ENCODE data around the gene FCHO1. TPM values are rescaled to one million over a fixed set of nuclear protein-coding genes. Genes with fewer than 3 reads are reported as not detected.

Gene FCHO1, protein sequence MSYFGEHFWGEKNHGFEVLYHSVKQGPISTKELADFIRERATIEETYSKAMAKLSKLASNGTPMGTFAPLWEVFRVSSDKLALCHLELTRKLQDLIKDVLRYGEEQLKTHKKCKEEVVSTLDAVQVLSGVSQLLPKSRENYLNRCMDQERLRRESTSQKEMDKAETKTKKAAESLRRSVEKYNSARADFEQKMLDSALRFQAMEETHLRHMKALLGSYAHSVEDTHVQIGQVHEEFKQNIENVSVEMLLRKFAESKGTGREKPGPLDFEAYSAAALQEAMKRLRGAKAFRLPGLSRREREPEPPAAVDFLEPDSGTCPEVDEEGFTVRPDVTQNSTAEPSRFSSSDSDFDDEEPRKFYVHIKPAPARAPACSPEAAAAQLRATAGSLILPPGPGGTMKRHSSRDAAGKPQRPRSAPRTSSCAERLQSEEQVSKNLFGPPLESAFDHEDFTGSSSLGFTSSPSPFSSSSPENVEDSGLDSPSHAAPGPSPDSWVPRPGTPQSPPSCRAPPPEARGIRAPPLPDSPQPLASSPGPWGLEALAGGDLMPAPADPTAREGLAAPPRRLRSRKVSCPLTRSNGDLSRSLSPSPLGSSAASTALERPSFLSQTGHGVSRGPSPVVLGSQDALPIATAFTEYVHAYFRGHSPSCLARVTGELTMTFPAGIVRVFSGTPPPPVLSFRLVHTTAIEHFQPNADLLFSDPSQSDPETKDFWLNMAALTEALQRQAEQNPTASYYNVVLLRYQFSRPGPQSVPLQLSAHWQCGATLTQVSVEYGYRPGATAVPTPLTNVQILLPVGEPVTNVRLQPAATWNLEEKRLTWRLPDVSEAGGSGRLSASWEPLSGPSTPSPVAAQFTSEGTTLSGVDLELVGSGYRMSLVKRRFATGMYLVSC
- 1.4 and 1.6 TPM in 2 replicates for total RNA-seq
- 0.66 and 0.80 TPM in 2 replicates for polyA plus RNA-seq
- 0.48 and 0.49 TPM in 2 replicates for polyA plus RNA-seq (2011; cell fraction: cytosol; rRNA removed)
- 0.53 and 1.2 TPM in 2 replicates for polyA plus RNA-seq (2011; cell fraction: nucleus; rRNA removed)
- polyA plus RNA-seq (2012) = 3.6 and 5.6 TPM in 2 replicates
- 1.2 and 1.3 TPM in 2 replicates for polyA minus RNA-seq
- 1.1 TPM for polyA minus RNA-seq (2011; cell fraction: cytosol; rRNA and poly(A)+ RNA removed)
- 0.63 and 1.1 TPM in 2 replicates for polyA minus RNA-seq (2011; cell fraction: nucleus; rRNA and poly(A)+ RNA removed)
- percentile 10 among the genes with signal in this experiment for Bru-seq, nascent RNA
- BruChase-seq, experiment 1, labeled RNA remaining after a 6-hour chase = percentile 15 among the genes with signal in this experiment
- percentile 15 among the genes with signal in this experiment for BruChase-seq, experiment 2, labeled RNA remaining after a 2-hour chase
- long read RNA-seq, partial matches to known transcripts = 5 of 7 reads
- long read RNA-seq, other reads (novel, unspliced or antisense) = 2 of 7 reads

GRCh38 chr19:17751103-17751911 is at the start of gene FCHO1:
FCHO1 (plus strand) TSS chr19:17751477; CDS start chr19:17755165, 3,688 bp downstream.
- no peak for FAIRE-seq
- no peak within 1 kb of the TSS for H2AFZ ChIP-seq (ENCODE audit: low read depth, low read length)
- CTCF ChIA-PET = no interaction called here

More at GRCh38 chr19:17751103-17751911, at the start of gene FCHO1:
- Histone ChIP-seq H3K27me3 (ENCODE audit: control insufficient read depth in 2 of 2, insufficient read depth in 2 of 2, low read length in 2 of 2) (peaks cover 0 to 2% of the 10 kb centered on the region in 2 experiments), H3K4me1 (ENCODE audit: control insufficient read depth, extremely low read depth, insufficient read depth, low read length) (peaks cover 4% of the 10 kb centered on the region), H3K4me2 (ENCODE audit: insufficient read depth, low read length) (no peak within 1 kb of the TSS), H3K36me3 (ENCODE audit: control insufficient read depth in 2 of 2, extremely low read depth in 1 of 2, insufficient read depth in 2 of 2, low read length in 2 of 2) (no peaks in the 10 kb centered on the region), H3K4me3 (replicated peaks in 1 of 3; ENCODE audit: insufficient read depth in 1 of 3, low read depth in 1 of 3, low read length in 3 of 3) (no peak within 1 kb of the TSS), H3K27ac (ENCODE audit: insufficient read depth, low read depth, low read length) (no peak within 1 kb of the TSS), H4K20me1 (replicated peaks; ENCODE audit: control insufficient read depth, extremely low read depth, insufficient read depth, low read length) (no peaks in the 10 kb centered on the region), H3K79me2 (ENCODE audit: control insufficient read depth, insufficient read depth, low read length) (no peaks in the 10 kb centered on the region), H3K9me3 (replicated peaks; ENCODE audit: control insufficient read depth, insufficient read depth, low read length) (no peaks in the 10 kb centered on the region), H3K9ac (replicated peaks; ENCODE audit: extremely low read depth, insufficient read depth, low read length) (no peak within 1 kb of the TSS), H3K9me1 (replicated peaks; ENCODE audit: control insufficient read depth, extremely low read depth, insufficient read depth, low read length) (no peaks in the 10 kb centered on the region)
- dilution Hi-C loops (cut with MboI; ENCODE audit: extremely low pct_ligation_motif_present, low sequenced_read_pairs) = no loop called here
- no TSS peak for BruUV-seq (replicated peaks)
- TF ChIP-seq EZH2 (IDR thresholded peaks at IDR 0.05; ENCODE audit: borderline replicate concordance, low read depth, low read length, severe bottlenecking) = no peak
- no peak for TF ChIP-seq MYC (IDR thresholded peaks at IDR 0.05; ENCODE audit: low read depth, low read length)
- no peak for TF ChIP-seq POLR2AphosphoS5 (IDR thresholded peaks at IDR 0.05; ENCODE audit: insufficient read depth, low read depth, low read length)
- TF ChIP-seq FOS (IDR thresholded peaks at IDR 0.05; ENCODE audit: borderline replicate concordance, insufficient read depth, low read length) = no peak
- TF ChIP-seq CTCF (IDR thresholded peaks at IDR 0.05; ENCODE audit: extremely low read depth in 1 of 2, insufficient read depth in 1 of 2, low read depth in 1 of 2, low read length in 2 of 2) = no peak
- TF ChIP-seq POLR2A (IDR thresholded peaks at IDR 0.05; ENCODE audit: low read depth, low read length) = no peak
- TF ChIP-seq GATA2 (IDR thresholded peaks at IDR 0.05; ENCODE audit: insufficient read depth, insufficient read length, low read depth, low read length) = no peak
- TF ChIP-seq JUN (IDR thresholded peaks at IDR 0.05; ENCODE audit: borderline replicate concordance, insufficient read depth, insufficient read length, low read depth) = no peak
- TF ChIP-seq MAX (IDR thresholded peaks at IDR 0.05; ENCODE audit: insufficient read depth, insufficient read length) = no peak
- DNase-seq (ENCODE audit: low read depth, low spot score) = no peak
- POLR2A ChIA-PET = no interaction called here
- intact Hi-C loops (cut with micrococcal nuclease) = no loop called here
